Common myeloid progenitor, CD34-positive (primary cell): ENCODE measurements around the gene LYRM4.
A peak's percentile ranks its signal among the peaks of the same experiment; 100 is the strongest.

Experiments used
- CTCF ChIA-PET: fragments of 350-600 bp; sonication (Branson Sonifier 250); formaldehyde crosslinking; loops from one replicate; lab custom pipeline; 2021; ENCODE audit warnings: antibody characterized with exemption; lab: Charles Lee
- POLR2A ChIA-PET: fragments of 350-600 bp; sonication (Branson Sonifier 250); formaldehyde crosslinking; loops from one replicate; lab custom pipeline; 2021; ENCODE audit warnings: antibody characterized with exemption; lab: Charles Lee
- DNase-seq, 3 donors: peaks; one replicate each; pipeline versions ENCODE4 v3.0.0 to v3.0.0-alpha.2; 2013
- H3K27ac ChIP-seq, 2 experiments: 1 replicate in 1 of 2; 2 replicates in 1 of 2; pipeline ENCODE4 v1.7.0; 2013; ENCODE audit warnings: inconsistent platforms in 2 of 2, low read length in 2 of 2, mild to moderate bottlenecking in 2 of 2, low read depth in 1 of 2, moderate library complexity in 1 of 2; ENCODE audit not compliant: severe bottlenecking in 2 of 2, insufficient read depth in 1 of 2, poor library complexity in 1 of 2
- H3K27me3 ChIP-seq, 5 experiments: replicated peaks in 2 of 5; 1 replicate in 3 of 5; 2 replicates in 2 of 5; pipeline versions ENCODE4 v1.6.1 to v1.7.0; 2013; ENCODE audit warnings: low read length in 4 of 5, mild to moderate bottlenecking in 2 of 5, moderate library complexity in 2 of 5, inconsistent platforms in 1 of 5; ENCODE audit not compliant: insufficient read depth in 5 of 5, control insufficient read depth in 4 of 5
- H3K36me3 ChIP-seq, 4 experiments: 1 replicate in 2 of 4; 2 replicates in 2 of 4; pipeline versions ENCODE4 v1.6.1 to v1.7.0; 2013; ENCODE audit warnings: low read length in 3 of 4, control low read depth in 1 of 4, mild to moderate bottlenecking in 1 of 4; ENCODE audit not compliant: control insufficient read depth in 4 of 4, insufficient read depth in 4 of 4
- H3K4me1 ChIP-seq, 4 experiments: 1 replicate in 3 of 4; 2 replicates in 1 of 4; pipeline versions ENCODE4 v1.6.1 to v1.7.1; 2013; ENCODE audit warnings: low read length in 3 of 4, mild to moderate bottlenecking in 3 of 4, control low read depth in 1 of 4, inconsistent platforms in 1 of 4, moderate library complexity in 1 of 4; ENCODE audit not compliant: control insufficient read depth in 4 of 4, insufficient read depth in 4 of 4; ENCODE audit errors: control extremely low read depth in 1 of 4
- H3K4me3 ChIP-seq, 7 experiments: 1 replicate in 4 of 7; 2 replicates in 3 of 7; pipeline versions ENCODE4 v1.5.1 to v1.7.0; 2013; ENCODE audit warnings: mild to moderate bottlenecking in 7 of 7, low read length in 6 of 7, moderate library complexity in 6 of 7, inconsistent platforms in 2 of 7, low read depth in 2 of 7, control low read depth in 1 of 7; ENCODE audit not compliant: insufficient read depth in 4 of 7, control insufficient read depth in 1 of 7; ENCODE audit errors: extremely low read depth in 1 of 7
- H3K9me3 ChIP-seq, 5 experiments: 1 replicate in 4 of 5; 2 replicates in 1 of 5; pipeline versions ENCODE4 v1.6.1 to v1.7.1; 2013; ENCODE audit warnings: low read length in 4 of 5, mild to moderate bottlenecking in 2 of 5, inconsistent platforms in 1 of 5, low read depth in 1 of 5, moderate library complexity in 1 of 5; ENCODE audit not compliant: control insufficient read depth in 4 of 5, insufficient read depth in 2 of 5; ENCODE audit errors: control extremely low read depth in 1 of 5
- WGBS: methylation state at CpG from one replicate; pipeline ENCODE4 v1.1.5; 2013; ENCODE audit not compliant: insufficient coverage; 5-methylcytosine and 5-hydroxymethylcytosine counted together

Gene LYRM4

DNA sequence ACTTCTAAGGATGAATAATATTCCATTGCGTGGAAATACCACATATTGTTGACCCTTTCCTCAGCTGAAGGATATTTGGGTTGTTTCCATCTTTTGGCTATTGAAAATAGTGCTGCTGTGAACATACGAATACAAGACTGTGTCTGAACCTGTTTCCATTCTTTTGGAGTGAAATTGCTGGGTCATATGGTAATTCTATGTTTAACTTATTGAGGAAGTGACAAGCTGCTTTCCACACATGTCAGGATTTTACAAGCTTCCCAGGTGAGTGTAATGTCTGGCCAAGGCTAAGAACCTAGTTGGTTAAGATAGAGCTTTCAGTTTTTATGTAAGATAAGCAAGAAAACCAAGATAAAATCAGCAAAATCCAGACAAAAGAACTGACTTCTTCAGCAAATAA is 126.8 kb downstream of the LYRM4 start:
- peaks cover 0 to 13% (median 8%) of the 10 kb centered on the region in 4 experiments for H3K4me1 ChIP-seq
- WGBS = 100% methylated on average over 2 of the region's 2 CpGs
- H3K36me3 ChIP-seq = no peaks in the 10 kb centered on the region
- DNase-seq = no peak
- H3K27me3 ChIP-seq = no peaks in the 10 kb centered on the region
- ChIA-PET CTCF (interaction anchor here (1.2 to 1.3 kb wide), 2 partner anchors 8 to 10 kb away, joined by 3 to 10 read pairs; no protein-coding TSS in a partner anchor), POLR2A (no interaction called here)
- H3K27ac ChIP-seq = no peak overlapping the region
- H3K9me3 ChIP-seq = no peaks in the 10 kb centered on the region
- H3K4me3 ChIP-seq = no peak overlapping the region

DNA sequence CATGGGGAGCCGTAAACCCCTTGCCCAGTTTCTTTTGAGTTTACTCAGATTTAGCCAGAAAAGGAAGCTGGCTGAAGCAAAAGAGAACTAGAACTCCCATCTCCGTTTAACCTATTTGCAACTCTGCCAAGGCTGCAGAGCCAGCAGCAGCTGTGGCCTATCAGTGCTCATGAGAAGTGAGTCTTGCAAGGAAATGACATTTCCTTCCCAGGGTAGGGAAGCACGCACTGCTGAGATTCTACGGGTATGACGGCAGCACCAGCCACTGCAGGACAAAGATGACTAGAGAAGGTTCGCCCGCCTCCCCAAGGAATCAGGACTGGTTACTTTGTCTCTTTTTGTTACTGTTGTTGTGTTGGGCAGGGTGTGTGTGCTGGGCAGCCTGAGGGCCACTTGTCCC is 128.0 kb downstream of the LYRM4 start:
- DNase-seq = peak; percentile 20 to 63 (median 49)
- no peak overlapping the region for H3K27ac ChIP-seq
- peaks cover 0 to 13% (median 8%) of the 10 kb centered on the region in 4 experiments for H3K4me1 ChIP-seq
- ChIA-PET POLR2A (interaction anchor here (0.6 kb wide), 1 partner anchor 18 kb away, joined by 3 read pairs; no protein-coding TSS in a partner anchor), CTCF (interaction anchor here (1.4 to 2.2 kb wide), 3 partner anchors 9 to 24 kb away, joined by 5 to 6 read pairs (median 6); no protein-coding TSS in a partner anchor)
- WGBS = 3% methylated on average over 5 of the region's 7 CpGs
- no peaks in the 10 kb centered on the region for H3K27me3 ChIP-seq
- peak overlapping the region in 1 of 7 experiments; percentile 46 for H3K4me3 ChIP-seq
- no peaks in the 10 kb centered on the region for H3K36me3 ChIP-seq
- no peaks in the 10 kb centered on the region for H3K9me3 ChIP-seq

DNA sequence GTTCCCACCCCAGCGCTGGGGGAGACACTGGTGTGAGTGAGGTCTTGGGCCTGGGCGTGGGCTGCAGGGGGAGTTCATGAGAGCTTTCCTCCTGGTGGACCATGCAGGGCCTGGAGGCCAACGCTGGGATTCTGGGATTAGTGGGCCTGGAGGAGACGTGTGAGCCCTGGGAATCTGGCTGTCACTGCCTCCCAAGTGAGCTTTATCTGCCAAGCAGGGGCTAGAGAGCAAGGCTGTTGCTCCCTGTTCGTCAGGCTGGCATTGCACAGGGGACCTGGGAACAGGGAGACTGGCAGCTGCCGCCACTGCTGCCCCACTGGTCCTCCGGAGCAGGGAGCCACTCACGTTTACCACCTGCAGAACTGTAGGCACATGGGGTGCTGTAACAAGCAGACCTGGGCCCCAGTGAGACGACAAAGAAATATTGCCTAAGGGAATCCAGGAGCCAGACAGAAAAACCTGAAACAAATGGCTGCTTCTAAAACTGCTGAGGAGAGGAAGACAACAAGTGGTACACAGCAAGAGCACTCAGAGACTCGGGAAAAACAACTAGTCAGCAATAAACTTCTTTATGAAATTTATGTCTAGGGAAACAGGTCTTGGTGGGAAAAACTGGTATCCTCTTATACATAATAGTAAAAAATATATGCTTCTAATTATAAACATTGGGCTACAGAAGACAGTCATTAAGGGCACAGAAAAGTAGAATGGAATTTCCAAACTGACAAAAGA is 130.4 kb downstream of the LYRM4 start:
- Histone ChIP-seq H3K4me3 (no peak overlapping the region), H3K36me3 (no peaks in the 10 kb centered on the region), H3K4me1 (peaks cover 0 to 10% (median 7%) of the 10 kb centered on the region in 4 experiments), H3K9me3 (no peaks in the 10 kb centered on the region), H3K27ac (no peak overlapping the region), H3K27me3 (no peaks in the 10 kb centered on the region)
- no peak for DNase-seq
- ChIA-PET CTCF (interaction anchor here (2.2 kb wide), 1 partner anchor 21 kb away, joined by 5 read pairs; no protein-coding TSS in a partner anchor), POLR2A (no interaction called here)
- over 99% methylated on average over 9 of the region's 10 CpGs for WGBS

DNA sequence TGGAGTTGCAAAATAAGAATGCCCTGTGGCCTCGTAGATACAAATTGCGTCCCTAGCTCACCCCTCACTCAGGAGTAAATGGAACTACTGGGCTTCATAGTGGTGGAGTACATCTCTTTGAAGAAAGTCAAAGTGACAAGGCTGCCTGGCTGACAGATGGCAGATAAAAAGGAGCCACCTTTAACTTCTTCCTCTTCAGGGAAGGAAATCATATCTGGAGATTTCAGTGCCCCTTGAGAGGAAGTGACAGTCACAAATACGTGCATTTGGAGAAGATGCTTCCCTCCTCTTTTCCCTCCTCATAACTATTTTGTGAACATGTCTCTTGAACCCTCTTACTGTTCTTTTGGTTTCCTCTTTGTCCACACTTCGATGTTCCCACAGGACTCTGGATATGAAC is 132.4 kb downstream of the LYRM4 start:
- Histone ChIP-seq H3K4me3 (no peak overlapping the region), H3K9me3 (no peaks in the 10 kb centered on the region), H3K27me3 (no peaks in the 10 kb centered on the region), H3K27ac (no peak overlapping the region), H3K36me3 (no peaks in the 10 kb centered on the region), H3K4me1 (peaks cover 0 to 10% (median 7%) of the 10 kb centered on the region in 4 experiments)
- ChIA-PET POLR2A (no interaction called here), CTCF (interaction anchor here (1.5 kb wide), 1 partner anchor 24 kb away, joined by 3 read pairs; no protein-coding TSS in a partner anchor)
- 71% methylated on average over 3 of the region's 4 CpGs for WGBS
- peak in 1 of 3 donors; percentile 31 for DNase-seq

DNA sequence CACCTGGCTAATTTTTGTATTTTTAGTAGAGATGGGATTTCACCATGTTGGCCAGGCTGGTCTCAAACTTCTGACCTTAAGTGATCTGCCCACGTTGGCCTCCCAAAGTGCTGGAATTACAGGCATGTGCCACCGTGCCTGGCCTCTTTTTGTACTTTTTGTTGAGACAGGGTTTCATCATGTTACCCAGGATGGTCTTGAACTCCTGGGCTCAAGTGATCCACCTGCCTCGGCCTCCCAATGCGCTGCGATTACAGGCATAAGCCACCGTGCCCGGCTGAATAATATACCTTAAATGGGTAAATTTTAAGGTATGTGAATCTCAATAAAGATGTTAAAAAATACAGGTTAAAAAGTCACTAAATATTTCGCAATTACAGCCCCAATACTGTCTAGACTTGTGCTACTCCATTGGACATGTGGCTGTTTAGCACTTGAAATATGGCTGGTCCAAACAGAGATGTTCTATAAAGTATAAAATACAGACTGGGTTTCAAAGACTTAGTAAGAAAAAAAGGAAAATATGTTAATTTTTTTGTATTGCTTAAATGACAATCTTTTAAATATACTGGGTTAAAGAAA is 133.6 kb downstream of the LYRM4 start:
- POLR2A ChIA-PET = no interaction called here
- DNase-seq = no peak
- CTCF ChIA-PET = no interaction called here
- WGBS = 100% methylated on average over 2 of the region's 8 CpGs
- Histone ChIP-seq H3K36me3 (no peaks in the 10 kb centered on the region), H3K9me3 (no peaks in the 10 kb centered on the region), H3K4me3 (no peak overlapping the region), H3K4me1 (no peaks in the 10 kb centered on the region), H3K27ac (no peak overlapping the region), H3K27me3 (no peaks in the 10 kb centered on the region)

DNA sequence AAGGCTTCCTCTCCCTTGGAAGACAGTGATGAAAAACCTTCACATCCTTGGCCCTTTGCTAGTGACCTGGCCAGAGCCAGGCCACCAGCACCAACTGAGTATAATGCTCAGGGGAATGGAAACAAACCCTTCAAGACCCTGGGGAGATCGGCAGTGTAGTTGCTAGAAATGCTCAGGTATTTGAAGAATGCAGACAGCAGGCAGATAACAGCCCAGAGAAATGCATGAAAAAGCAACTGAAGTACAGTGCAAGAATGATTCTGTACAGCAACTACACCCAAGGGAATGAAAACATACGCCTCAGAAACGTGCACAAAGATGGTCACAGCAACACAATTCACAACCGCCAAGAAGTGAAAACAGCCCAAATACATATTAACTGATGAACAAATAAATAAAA is 134.5 kb downstream of the LYRM4 start:
- no peak overlapping the region for H3K4me3 ChIP-seq
- no peak for DNase-seq
- ChIA-PET POLR2A (no interaction called here), CTCF (no interaction called here)
- H3K27ac ChIP-seq = no peak overlapping the region
- no peaks in the 10 kb centered on the region for H3K4me1 ChIP-seq
- H3K9me3 ChIP-seq = no peaks in the 10 kb centered on the region
- no peaks in the 10 kb centered on the region for H3K36me3 ChIP-seq
- WGBS = 100% methylated on average over 1 of the region's 4 CpGs
- H3K27me3 ChIP-seq = no peaks in the 10 kb centered on the region
